SK-N-SH (cell line): Measurements from ENCODE around the gene GALNS.

Source experiments
- CHD2 ChIP-seq: fragments of 150-350 bp; IDR thresholded peaks from 2 replicates; pipeline ENCODE4 v1.6.1; 2018; ENCODE audit warnings: low read length; ENCODE audit not compliant: partially characterized antibody
- CTCF ChIP-seq: fragments of 200-600 bp; sonication (generic); IDR thresholded peaks from 2 replicates; pipeline ENCODE4 v1.6.1; 2017; ENCODE audit warnings: antibody characterized with exemption, mild to moderate bottlenecking, moderate library complexity
- EZH2phosphoT487 ChIP-seq: fragments of 200-600 bp; sonication (generic); IDR thresholded peaks from 2 replicates; pipeline ENCODE4 v1.6.1; 2017; ENCODE audit warnings: low read depth, mixed run types, mild to moderate bottlenecking, antibody characterized with exemption, moderate library complexity, borderline replicate concordance
- JUND ChIP-seq: IDR thresholded peaks from 2 replicates; pipeline ENCODE4 v1.4.0; 2012
- POLR2AphosphoS5 ChIP-seq: IDR thresholded peaks from 2 replicates; pipeline ENCODE4 v1.6.1; 2012; ENCODE audit warnings: low read depth, low read length
- RAD21 ChIP-seq: IDR thresholded peaks from 2 replicates; pipeline ENCODE4 v1.6.1; 2012; ENCODE audit warnings: mild to moderate bottlenecking, low read length
- SIN3A ChIP-seq: IDR thresholded peaks from 2 replicates; pipeline ENCODE4 v1.6.1; 2012; ENCODE audit warnings: low read depth, mild to moderate bottlenecking, low read length, moderate library complexity, borderline replicate concordance
- TAF1 ChIP-seq: IDR thresholded peaks from 2 replicates; pipeline ENCODE4 v1.6.1; 2012; ENCODE audit warnings: low read depth, mild to moderate bottlenecking, low read length, moderate library complexity, borderline replicate concordance
- TEAD4 ChIP-seq: IDR thresholded peaks from 2 replicates; pipeline ENCODE4 v1.4.0; 2012; ENCODE audit warnings: mild to moderate bottlenecking, borderline replicate concordance; ENCODE audit not compliant: insufficient read depth
- YY1 ChIP-seq: IDR thresholded peaks from 2 replicates; pipeline ENCODE4 v1.4.0; 2012; ENCODE audit warnings: low read depth, mild to moderate bottlenecking
- ZBTB33 ChIP-seq: IDR thresholded peaks from 2 replicates; pipeline ENCODE4 v1.4.0; 2012; ENCODE audit warnings: low read depth, borderline replicate concordance

- TF ChIP-seq CHD2 (no peak), CTCF (no peak), YY1 (no peak), EZH2phosphoT487 (no peak), POLR2AphosphoS5 (no peak), SIN3A (no peak), RAD21 (no peak), JUND (no peak), ZBTB33 (no peak), TAF1 (no peak), TEAD4 (no peak)
Measured at GRCh38 chr16:88855736-88856121, 1.0 kb downstream of the GALNS start.
